Measurements from ENCODE around the gene MCM7.

DNA sequence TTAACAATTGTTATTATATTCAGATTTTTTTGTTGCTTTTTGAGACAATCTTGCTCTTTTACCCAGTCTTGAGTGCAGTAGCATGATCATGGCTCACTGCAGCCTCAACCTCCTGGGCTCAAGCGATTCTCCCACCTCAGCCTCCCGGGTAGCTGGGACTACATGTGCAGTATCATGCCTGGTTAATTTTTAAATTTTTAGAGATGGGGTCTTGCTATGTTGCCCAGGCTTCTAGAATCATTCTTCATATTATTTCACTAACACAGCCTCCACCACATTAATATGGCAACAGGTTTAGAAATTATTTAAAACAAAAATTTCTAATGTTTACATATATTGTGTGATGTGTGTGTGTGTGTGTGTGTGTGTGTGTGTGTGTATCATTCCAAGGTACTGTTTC lies 46.1 kb upstream of the MCM7 start:
- TF ChIP-seq BHLHE40 (IDR thresholded peaks at IDR 0.05; ENCODE audit: low read depth, low read length) (no peak), CTCF (conservative IDR thresholded peaks at IDR 0.05; ENCODE audit: low read depth, low read length) (no peak), POLR2A (IDR thresholded peaks at IDR 0.05; ENCODE audit: low read depth, low read length) (no peak)
